Right cardiac atrium (tissue), 5 donors: ENCODE data around the gene DOC2A. TPM values are rescaled to one million over a fixed set of nuclear protein-coding genes. Genes with fewer than 3 reads are reported as not detected.
"Not testable (repeated sequence)": the region's sequence is repeated elsewhere in the genome, so short reads cannot be mapped to it uniquely, and the experiment has no call there.

Experiments used
- ATAC-seq, 2 donors: fragments of 200-7000 bp; cut with Tn5 transposase; one replicate each; pipeline versions ENCODE4 v1.8.0 to v1.9.1; 2020; ENCODE audit warnings: moderate library complexity in 2 of 2, mild to moderate bottlenecking in 1 of 2
- DNase-seq, 3 donors: peaks; one replicate each; pipeline ENCODE4 v3.0.0-alpha.2; 2020
- H3K27ac ChIP-seq: one replicate; pipeline ENCODE4 v1.5.1; 2013; ENCODE audit warnings: mild to moderate bottlenecking, low read length, control low read depth, moderate library complexity
- H3K27me3 ChIP-seq: one replicate; pipeline ENCODE4 v1.6.1; 2013; ENCODE audit not compliant: control insufficient read depth, insufficient read depth
- H3K4me1 ChIP-seq: one replicate; pipeline ENCODE4 v1.6.1; 2013; ENCODE audit warnings: low read length; ENCODE audit not compliant: control insufficient read depth, insufficient read depth
- H3K4me3 ChIP-seq: one replicate; pipeline ENCODE4 v1.5.1; 2013; ENCODE audit warnings: low read length, control low read depth
- H3K9me3 ChIP-seq: one replicate; pipeline ENCODE4 v1.6.1; 2013; ENCODE audit warnings: low read length; ENCODE audit not compliant: control insufficient read depth
- WGBS: extraction: QIAGEN DNeasy Blood & Tissue Kit; methylation state at CpG from one replicate; pipeline ENCODE4 v1.1.7; 2013; 5-methylcytosine and 5-hydroxymethylcytosine counted together
- intact Hi-C, 4 donors: fragments of 100-400 bp; cut with DNase I; formaldehyde crosslinking; loops; one replicate each; pipeline versions ENCODE4 v1.11.0 to v1.14.0; 2022 to 2023
- polyA plus RNA-seq: library from polyadenylated mRNA; stranded (reverse); fragments of 200-250 nt; gene quantifications from one replicate; pipeline ENCODE4 v1.2.3, GENCODE V29; 2013
- total RNA-seq, 4 donors: library from RNA; stranded (reverse); fragmentation: NEBNext Ultra II Directional; extraction: Animal tissue kit (Norgen Biotek cat#: 25700); gene quantifications; one replicate each; pipeline ENCODE4 v1.2.1, GENCODE V29; 2021
- donor health status: healthy with polysubstance abuse.
- donor health status: DM: no; HTN: yes; CAD: no.
- donor health status: DM: no; HTN: no; CAD: no.
- donor health status: DM: no; HTN: yes; CAD: no; lungs with severe emphysema.
- donor health status: DM: yes; HTN: yes; CAD: no.

DOC2A gene
- total and polyA plus RNA-seq, 5 donors = 0.40 to 0.77 (median 0.53) TPM

DNA sequence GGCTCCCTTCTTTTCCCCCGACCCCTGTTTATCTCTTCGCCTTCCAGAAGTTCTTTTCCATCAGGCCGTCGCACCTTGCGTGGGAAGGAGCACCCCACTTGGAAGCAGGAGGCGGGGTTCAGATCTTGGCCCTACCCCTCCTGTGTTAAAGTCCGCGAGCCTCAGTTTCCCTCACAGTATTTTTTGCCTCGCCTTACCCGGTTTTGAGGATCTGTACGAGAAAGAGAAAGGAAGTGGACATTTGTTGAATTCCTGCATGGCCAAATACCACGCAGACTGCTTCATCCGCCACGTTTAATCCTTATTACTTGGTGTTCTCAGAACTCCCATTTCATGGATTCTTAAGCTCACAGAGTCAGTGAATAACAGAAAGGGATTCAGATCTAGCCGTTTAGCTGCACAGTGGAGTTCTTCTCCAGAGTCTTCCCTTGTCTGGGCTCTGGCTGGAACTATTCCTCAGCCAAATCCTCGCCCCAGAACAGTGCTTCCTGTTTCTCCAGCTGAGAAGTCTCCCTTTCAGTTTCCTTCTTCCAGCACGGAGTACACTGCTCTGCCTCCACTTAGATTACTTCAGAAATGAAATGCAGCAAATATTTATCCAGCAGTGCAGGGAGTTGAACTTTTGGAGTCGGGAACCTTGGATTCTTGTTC lies 48.4 kb downstream of the DOC2A start:
- DNase-seq = peak; percentile 20 to 62 (median 43)
- Histone ChIP-seq H3K4me3 (peak overlapping the region; percentile 80), H3K27ac (peak overlapping the region; percentile 95), H3K4me1 (no peaks in the 10 kb centered on the region), H3K9me3 (no peaks in the 10 kb centered on the region), H3K27me3 (no peaks in the 10 kb centered on the region)
- 7% methylated on average over 18 of the region's 18 CpGs for WGBS
- intact Hi-C loops = loop anchor here in 1 of 4 donors (5.0 kb wide), 1 partner anchor 35 kb away; the partner anchor contains the start of gene KCTD13
- ATAC-seq = peak; percentile 69 to 79

DNA sequence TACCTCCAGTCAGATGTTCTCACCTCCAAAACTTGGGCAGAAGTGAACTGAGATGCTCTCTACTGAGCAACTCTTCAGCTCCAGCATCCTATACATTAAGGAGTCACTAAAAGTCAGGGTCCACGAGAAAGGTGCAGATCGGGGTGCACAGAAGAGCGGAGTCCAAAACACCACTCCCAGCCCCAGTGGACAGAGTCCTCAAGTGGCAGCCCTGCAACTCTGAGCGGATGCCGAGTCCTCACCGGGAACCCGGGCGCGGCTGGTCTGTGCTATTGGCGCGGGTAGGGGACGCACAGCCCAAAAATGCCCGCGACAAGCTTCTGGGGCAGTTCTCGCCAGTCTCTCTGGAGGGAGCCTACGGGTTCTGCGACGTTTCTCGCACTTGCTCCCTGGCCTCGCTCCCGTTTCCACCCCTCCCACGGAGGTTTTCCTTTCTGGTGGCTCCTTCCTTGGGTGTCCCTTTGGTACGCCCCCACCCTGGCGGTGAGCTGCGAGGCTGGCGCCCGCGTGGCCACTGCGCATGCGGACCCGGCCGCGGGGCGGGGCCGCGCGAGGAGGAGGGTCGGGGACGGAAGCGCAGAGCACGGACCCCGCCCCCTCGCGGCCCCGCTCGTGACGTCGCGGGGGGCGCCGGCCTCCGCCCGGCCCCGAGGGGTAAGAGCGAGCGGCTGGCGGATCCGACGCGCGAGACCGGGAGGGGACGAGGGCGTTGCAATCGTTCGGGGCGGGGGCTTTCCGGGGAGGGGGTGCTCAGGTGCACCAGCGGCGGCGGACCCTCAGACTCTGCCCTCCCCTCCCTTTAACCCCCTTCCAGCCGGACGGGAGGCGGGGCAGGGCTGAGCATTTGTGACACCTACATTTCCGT lies 49.1 kb downstream of the DOC2A start, which contains the start of gene TMEM219:
Gene TMEM219, plus strand, starts transcription at position 601 of the 865 bp plus-strand sequence. CDS start 1,065 bp downstream, outside the sequence.
- peak; percentile 98 for ATAC-seq
- Histone ChIP-seq H3K4me3 (peak within 1 kb of the TSS; percentile 80), H3K27ac (peak within 1 kb of the TSS; percentile 95), H3K4me1 (no peaks in the 10 kb centered on the region), H3K9me3 (no peaks in the 10 kb centered on the region), H3K27me3 (no peaks in the 10 kb centered on the region)
- under 1% methylated on average over 75 of the region's 75 CpGs for WGBS
- intact Hi-C loops = loop anchor here in 2 of 4 donors (2.0 to 5.0 kb wide), 2 partner anchors 34 to 35 kb away; partner anchors contain the start of gene KCTD13 (in 2 of the 2)
- peak; percentile 91 to 98 (median 97) for DNase-seq

DNA sequence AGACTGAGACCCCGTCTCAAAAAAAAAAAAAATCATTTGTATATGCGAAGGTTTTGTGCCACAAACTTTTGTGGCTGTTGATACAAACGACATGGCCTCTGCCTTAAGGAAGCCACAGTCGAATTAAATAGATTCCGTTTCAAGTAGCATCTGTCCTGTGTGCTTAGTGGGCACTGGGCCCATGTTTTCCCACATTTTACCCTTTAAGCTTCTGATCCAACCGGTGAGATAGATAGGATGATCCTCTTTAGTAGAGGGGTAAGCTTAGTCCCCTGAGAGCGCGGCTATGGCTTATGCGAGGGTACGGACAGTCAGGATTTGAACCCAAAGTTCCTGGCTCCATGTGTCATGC lies 49.7 kb downstream of the DOC2A start:
- H3K9me3 ChIP-seq = no peaks in the 10 kb centered on the region
- DNase-seq (no peak), ATAC-seq (no peak)
- H3K27me3 ChIP-seq = no peaks in the 10 kb centered on the region
- 51% methylated on average over 10 of the region's 10 CpGs for WGBS
- H3K4me1 ChIP-seq = no peaks in the 10 kb centered on the region
- H3K27ac ChIP-seq = peak overlapping the region; percentile 60
- H3K4me3 ChIP-seq = peak overlapping the region; percentile 80
- intact Hi-C loops = loop anchor here in 2 of 4 donors (2.0 to 5.0 kb wide), 2 partner anchors 34 kb away; partner anchors contain the start of gene KCTD13 (in 2 of the 2)

DNA sequence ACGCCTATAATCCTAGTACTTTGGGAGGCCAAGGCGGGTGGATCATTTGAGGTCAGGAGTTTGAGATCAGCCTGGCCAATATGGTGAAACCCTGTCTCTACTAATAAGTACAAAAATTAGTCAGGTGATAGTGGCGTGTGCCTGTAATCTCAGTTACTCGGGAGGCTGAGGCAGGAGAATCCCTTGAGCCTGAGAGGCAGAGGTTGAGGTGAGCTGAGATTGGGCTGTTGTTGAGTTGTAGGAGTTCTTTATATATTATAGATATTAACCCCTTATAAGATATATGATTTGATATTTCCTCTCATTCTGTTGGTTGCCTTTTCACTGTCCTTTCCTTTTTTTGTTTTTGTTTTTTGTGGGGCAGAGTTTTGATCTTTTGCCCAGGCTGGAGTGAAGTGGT lies 51.0 kb downstream of the DOC2A start:
- not testable (repeated sequence) for ATAC-seq, H3K4me3 ChIP-seq, H3K4me1 ChIP-seq, DNase-seq, H3K27ac ChIP-seq, H3K27me3 ChIP-seq, H3K9me3 ChIP-seq
- 92% methylated on average over 4 of the region's 4 CpGs for WGBS
- intact Hi-C loops = loop anchor here in 2 of 4 donors (2.0 to 5.0 kb wide), 2 partner anchors 33 kb away; partner anchors contain the start of gene KCTD13 (in 2 of the 2)

DNA sequence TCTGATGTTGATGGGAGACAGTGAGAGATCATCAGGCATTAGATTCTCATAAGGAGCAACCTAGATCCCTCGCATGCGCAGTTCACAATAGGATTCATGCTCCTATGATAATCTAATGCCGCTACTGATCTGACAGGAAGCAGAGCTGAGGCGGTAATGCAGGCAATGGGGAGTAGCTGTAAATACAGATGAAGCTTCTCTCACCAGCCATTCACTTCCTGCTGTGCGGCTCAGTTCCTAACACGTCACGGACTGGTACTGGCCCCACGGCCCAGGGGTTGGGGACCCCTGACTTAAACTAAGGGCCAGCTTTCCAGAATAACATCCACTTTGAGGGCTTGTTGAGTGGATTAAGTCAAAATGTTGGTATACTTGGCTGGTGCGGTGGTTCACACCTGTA lies 51.5 kb downstream of the DOC2A start:
- ATAC-seq = no peak
- Histone ChIP-seq H3K4me1 (no peaks in the 10 kb centered on the region), H3K27ac (no peak overlapping the region), H3K27me3 (no peaks in the 10 kb centered on the region), H3K4me3 (no peak overlapping the region), H3K9me3 (no peaks in the 10 kb centered on the region)
- no peak for DNase-seq
- intact Hi-C loops = no loop called here
- WGBS = 81% methylated on average over 9 of the region's 9 CpGs

DNA sequence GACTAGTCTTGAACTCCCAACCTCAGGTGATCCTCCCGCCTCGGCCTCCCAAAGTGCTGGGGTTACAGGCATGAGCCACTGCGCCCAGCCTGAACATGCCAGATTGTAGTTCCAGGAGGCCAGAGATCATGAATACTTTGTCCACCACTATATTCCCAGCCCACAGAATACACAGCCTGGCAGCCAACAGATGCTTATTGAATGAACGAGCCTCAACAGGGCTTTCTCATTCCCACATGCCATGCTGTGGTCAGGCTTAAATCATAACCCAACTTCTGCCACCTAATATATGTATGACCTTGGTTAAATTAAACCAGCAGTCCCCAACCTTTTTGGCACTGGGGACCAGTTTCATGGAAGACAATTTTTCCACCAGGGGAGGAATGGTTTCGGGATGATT lies 52.1 kb downstream of the DOC2A start:
- Histone ChIP-seq H3K4me3 (no peak overlapping the region), H3K4me1 (no peaks in the 10 kb centered on the region), H3K27ac (no peak overlapping the region), H3K27me3 (no peaks in the 10 kb centered on the region), H3K9me3 (no peaks in the 10 kb centered on the region)
- intact Hi-C loops = no loop called here
- DNase-seq = no peak
- 90% methylated on average over 5 of the region's 5 CpGs for WGBS
- ATAC-seq = no peak

Other genes with a start within 250 kb of the DOC2A start
- not detected for gene ZG16, start 232.8 kb downstream of the DOC2A start, total RNA-seq
- not detected for gene ZG16, start 232.8 kb downstream of the DOC2A start, polyA plus RNA-seq
- 10 to 100 TPM; 19.0 to 53.8 (median 41.6) TPM for gene KIF22, start 220.3 kb downstream of the DOC2A start, total RNA-seq
- gene KIF22, start 220.3 kb downstream of the DOC2A start, polyA plus RNA-seq = 89.6 TPM
- gene MAZ, start 204.5 kb downstream of the DOC2A start, total RNA-seq = 100 to 1,000 TPM in 3 of 4 donors, 10 to 100 TPM in 1; 82.3 to 113 (median 104) TPM
- gene MAZ, start 204.5 kb downstream of the DOC2A start, polyA plus RNA-seq = 69.3 TPM
- 1 to 10 TPM; 2.5 to 5.0 (median 4.4) TPM for gene PRRT2, start 198.8 kb downstream of the DOC2A start, total RNA-seq
- 4.8 TPM for gene PRRT2, start 198.8 kb downstream of the DOC2A start, polyA plus RNA-seq
- gene PAGR1, start 194.9 kb downstream of the DOC2A start, total RNA-seq = 10 to 100 TPM; 13.7 to 20.3 (median 15.2) TPM
- gene PAGR1, start 194.9 kb downstream of the DOC2A start, polyA plus RNA-seq = 33.8 TPM
- 10 to 100 TPM; 48.2 to 73.9 (median 64.0) TPM for gene MVP, start 190.6 kb downstream of the DOC2A start, total RNA-seq
- gene MVP, start 190.6 kb downstream of the DOC2A start, polyA plus RNA-seq = 50.6 TPM
- 100 to 1,000 TPM in 2 of 4 donors, 10 to 100 TPM in 2; 86.7 to 109 (median 99.1) TPM for gene CDIPT, start 147.8 kb downstream of the DOC2A start, total RNA-seq
- gene CDIPT, start 147.8 kb downstream of the DOC2A start, polyA plus RNA-seq = 106 TPM
- gene SEZ6L2, start 111.5 kb downstream of the DOC2A start, total RNA-seq = 1 to 10 TPM; 1.5 to 3.6 (median 2.1) TPM
- 0.36 TPM for gene SEZ6L2, start 111.5 kb downstream of the DOC2A start, polyA plus RNA-seq
- gene ASPHD1, start 110.5 kb downstream of the DOC2A start, total RNA-seq = under 1 TPM in 3 of 4 donors, not detected in 1; 0.24 to 0.50 (median 0.28) TPM
- gene ASPHD1, start 110.5 kb downstream of the DOC2A start, polyA plus RNA-seq = 0.14 TPM
- 10 to 100 TPM in 2 of 4 donors, 1 to 10 TPM in 2; 7.3 to 12.8 (median 9.2) TPM for gene KCTD13, start 84.8 kb downstream of the DOC2A start, total RNA-seq
- gene KCTD13, start 84.8 kb downstream of the DOC2A start, polyA plus RNA-seq = 7.1 TPM
- 10 to 100 TPM; 79.7 to 90.4 (median 82.1) TPM for gene TMEM219, start 48.9 kb downstream of the DOC2A start, total RNA-seq
- 97.4 TPM for gene TMEM219, start 48.9 kb downstream of the DOC2A start, polyA plus RNA-seq
- gene TAOK2, start 37.2 kb downstream of the DOC2A start, total RNA-seq = 10 to 100 TPM; 37.2 to 40.1 (median 39.4) TPM
- 38.3 TPM for gene TAOK2, start 37.2 kb downstream of the DOC2A start, polyA plus RNA-seq
- gene HIRIP3, start 15.4 kb downstream of the DOC2A start, total RNA-seq = 10 to 100 TPM; 11.6 to 21.7 (median 17.5) TPM
- 19.1 TPM for gene HIRIP3, start 15.4 kb downstream of the DOC2A start, polyA plus RNA-seq
- gene INO80E, start 14.8 kb downstream of the DOC2A start, total RNA-seq = 10 to 100 TPM; 32.7 to 44.6 (median 37.1) TPM
- 59.1 TPM for gene INO80E, start 14.8 kb downstream of the DOC2A start, polyA plus RNA-seq
- gene C16orf92, start 12.2 kb upstream of the DOC2A start, total RNA-seq = not detected
- gene C16orf92, start 12.2 kb upstream of the DOC2A start, polyA plus RNA-seq = not detected
- not detected for gene TLCD3B, start 20.2 kb upstream of the DOC2A start, total RNA-seq
- gene TLCD3B, start 20.2 kb upstream of the DOC2A start, polyA plus RNA-seq = not detected
- 1,000 to 10,000 TPM; 2,625 to 3,581 (median 3,363) TPM for gene ALDOA, start 54.7 kb upstream of the DOC2A start, total RNA-seq
- 3,115 TPM for gene ALDOA, start 54.7 kb upstream of the DOC2A start, polyA plus RNA-seq
- 10 to 100 TPM; 31.3 to 40.8 (median 36.0) TPM for gene PPP4C, start 65.0 kb upstream of the DOC2A start, total RNA-seq
- 51.8 TPM for gene PPP4C, start 65.0 kb upstream of the DOC2A start, polyA plus RNA-seq
- 1 to 10 TPM in 2 of 4 donors, under 1 TPM in 2; 0.67 to 1.2 (median 1.0) TPM for gene TBX6, start 80.9 kb upstream of the DOC2A start, total RNA-seq
- 0.93 TPM for gene TBX6, start 80.9 kb upstream of the DOC2A start, polyA plus RNA-seq
- 10 to 100 TPM; 54.4 to 79.2 (median 71.2) TPM for gene YPEL3, start 85.2 kb upstream of the DOC2A start, total RNA-seq
- gene YPEL3, start 85.2 kb upstream of the DOC2A start, polyA plus RNA-seq = 118 TPM
- 1 to 10 TPM; 1.3 to 3.7 (median 3.2) TPM for gene GDPD3, start 102.5 kb upstream of the DOC2A start, total RNA-seq
- 2.6 TPM for gene GDPD3, start 102.5 kb upstream of the DOC2A start, polyA plus RNA-seq
- 10 to 100 TPM; 55.9 to 67.8 (median 64.3) TPM for gene MAPK3, start 112.2 kb upstream of the DOC2A start, total RNA-seq
- gene MAPK3, start 112.2 kb upstream of the DOC2A start, polyA plus RNA-seq = 78.1 TPM
- 10 to 100 TPM; 10.3 to 22.4 (median 14.6) TPM for gene CORO1A, start 172.6 kb upstream of the DOC2A start, total RNA-seq
- gene CORO1A, start 172.6 kb upstream of the DOC2A start, polyA plus RNA-seq = 7.3 TPM
- gene BOLA2B, start 182.6 kb upstream of the DOC2A start, total RNA-seq = 10 to 100 TPM; 75.2 to 89.6 (median 84.6) TPM
- gene BOLA2B, start 182.6 kb upstream of the DOC2A start, polyA plus RNA-seq = 184 TPM
- 10 to 100 TPM in 2 of 4 donors, 1 to 10 TPM in 2; 8.9 to 20.8 (median 13.9) TPM for gene SLX1A, start 182.8 kb upstream of the DOC2A start, total RNA-seq
- 24.6 TPM for gene SLX1A, start 182.8 kb upstream of the DOC2A start, polyA plus RNA-seq
- gene SULT1A3, start 188.2 kb upstream of the DOC2A start, total RNA-seq = 10 to 100 TPM in 3 of 4 donors, 1 to 10 TPM in 1; 9.6 to 14.0 (median 10.8) TPM
- gene SULT1A3, start 188.2 kb upstream of the DOC2A start, polyA plus RNA-seq = 10.0 TPM
- 1 to 10 TPM; 3.1 to 5.3 (median 4.3) TPM for gene NPIPB13, start 237.5 kb upstream of the DOC2A start, total RNA-seq
- 2.0 TPM for gene NPIPB13, start 237.5 kb upstream of the DOC2A start, polyA plus RNA-seq